A549 treated with AZD9567 at 1 μM for 4 hours (cell line): Measurements from ENCODE around the gene DNAJB8. TPM values are rescaled to one million over a fixed set of nuclear protein-coding genes. Genes with fewer than 3 reads are reported as not detected.

Experiments used
- total RNA-seq: library from RNA; stranded (reverse); fragments of 200-300 nt; extraction: Qiagen RNA extraction; gene quantifications from 5 replicates; pipeline ENCODE4 v1.2.3, GENCODE V29; 2022; ENCODE audit not compliant: insufficient read depth

The DNAJB8 gene
- not detected in 5 replicates for total RNA-seq

GRCh38 chr3:128466840-128467541 is at the start of gene DNAJB8:
Gene DNAJB8 (minus strand): TSS chr3:128466890. CDS start chr3:128463245, 3,645 bp downstream.

DNA sequence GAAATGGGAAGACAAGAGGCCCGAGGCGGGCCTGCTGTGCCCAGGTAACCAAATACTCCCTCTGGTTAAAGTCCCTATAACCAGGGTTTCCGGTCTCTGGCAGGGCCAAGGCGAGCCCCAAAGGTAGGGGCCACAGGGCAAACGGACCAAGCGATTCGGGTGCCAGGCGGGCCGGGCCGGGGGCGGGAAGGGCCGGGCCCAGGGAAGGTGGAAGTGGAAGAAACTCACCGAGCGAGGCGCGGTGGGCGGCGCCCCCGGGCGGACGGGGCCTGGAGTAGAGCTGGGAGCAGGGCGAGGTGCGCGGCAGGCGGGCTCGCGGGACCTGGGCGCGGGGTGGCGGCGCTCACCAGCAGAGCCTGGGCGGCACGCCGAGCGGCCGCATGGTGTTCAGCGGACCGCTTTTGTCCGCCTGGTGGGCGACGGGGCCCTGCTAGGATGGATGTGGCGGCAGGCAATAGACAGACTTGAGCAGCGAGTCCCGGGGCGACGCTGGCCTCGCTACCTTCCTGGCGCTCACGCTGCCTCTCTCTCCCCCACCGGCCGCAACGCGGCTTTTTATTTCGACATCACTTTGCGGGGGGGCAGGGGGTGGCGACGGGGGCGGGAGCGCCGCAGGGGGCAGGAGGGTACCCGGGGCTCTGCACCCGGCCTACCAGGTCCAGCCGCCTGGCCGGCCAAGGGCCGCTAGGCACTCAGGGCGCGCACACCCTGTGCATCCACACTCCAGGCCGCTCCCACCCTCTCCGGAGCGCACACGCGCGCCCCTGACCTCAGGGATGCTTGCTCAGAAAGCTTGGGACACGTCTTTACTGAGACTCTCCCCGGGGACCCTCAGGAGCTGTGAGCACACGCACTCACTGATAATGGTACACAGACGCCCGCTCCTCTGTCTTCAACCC is 26.2 kb upstream of the DNAJB8 start, which contains the start of gene GATA2:
TSS of gene GATA2 (minus strand) at position 531 of the 899 bp plus-strand sequence. CDS start 6,170 bp downstream, outside the sequence.

Other genes with a start within 250 kb of the DNAJB8 start
- 4.2 to 5.5 TPM (median 4.6 TPM) in 5 replicates for gene GATA2, start 26.3 kb upstream of the DNAJB8 start, total RNA-seq
- 153 to 190 TPM (median 159 TPM) in 5 replicates for gene RPN1, start 183.9 kb upstream of the DNAJB8 start, total RNA-seq